ENCODE measurements around the gene RABL6.
"Not testable (repeated sequence)": the region's sequence is repeated elsewhere in the genome, so short reads cannot be mapped to it uniquely, and the experiment has no call there.

RABL6 gene

GRCh38 chr9:136831720-136832104 lies 24.0 kb downstream of the RABL6 start:
- Histone ChIP-seq H3K36me3 (ENCODE audit: insufficient read depth, insufficient read length, low read length) (peaks cover 88% of the 10 kb centered on the region), H3K9me3 (ENCODE audit: insufficient read depth, low read length) (no peaks in the 10 kb centered on the region), H3K9ac (ENCODE audit: insufficient read length, low read depth) (no peak overlapping the region), H3K4me3 (ENCODE audit: insufficient read length, low read depth) (no peak overlapping the region), H3K4me1 (ENCODE audit: insufficient read depth, insufficient read length) (peaks cover 26% of the 10 kb centered on the region), H3K27me3 (ENCODE audit: insufficient read depth, insufficient read length) (no peaks in the 10 kb centered on the region)
- TF ChIP-seq SUZ12 (IDR thresholded peaks at IDR 0.05; ENCODE audit: extremely low read depth, insufficient read depth, insufficient read length) (no peak), ZNF274 (IDR thresholded peaks at IDR 0.05; ENCODE audit: low read depth, low read length) (no peak), YY1 (IDR thresholded peaks at IDR 0.05; ENCODE audit: insufficient read depth, insufficient read length) (no peak)
- no peak for DNase-seq (ENCODE audit: low read depth, low spot score)

DNA sequence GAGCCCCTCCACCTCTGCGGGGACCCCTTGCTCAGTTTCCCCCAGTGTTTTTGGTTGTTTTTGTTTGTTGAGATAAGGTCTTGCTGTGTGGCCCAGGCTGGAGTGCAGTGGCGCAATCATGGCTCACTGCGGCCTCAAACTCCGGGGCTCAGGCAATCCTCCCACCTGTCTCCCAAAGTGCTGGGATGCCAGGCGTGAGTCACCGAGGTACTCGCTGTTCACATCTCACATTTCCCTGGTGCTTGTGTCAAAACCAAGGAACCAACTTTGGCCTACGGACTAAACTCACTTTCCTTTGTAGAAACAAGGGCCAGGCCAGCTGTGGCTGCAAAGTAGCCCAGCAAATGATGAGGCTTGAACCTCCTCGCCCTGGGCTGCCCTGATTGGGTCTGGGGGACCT lies 24.8 kb downstream of the RABL6 start:
- H3K9me3 ChIP-seq (ENCODE audit: insufficient read depth, low read length): no peaks in the 10 kb centered on the region
- H3K36me3 ChIP-seq (ENCODE audit: insufficient read depth, insufficient read length, low read length): peaks cover 80% of the 10 kb centered on the region
- H3K9ac ChIP-seq (ENCODE audit: insufficient read length, low read depth): no peak overlapping the region
- TF ChIP-seq ZNF274 (IDR thresholded peaks at IDR 0.05; ENCODE audit: low read depth, low read length): no peak
- no peak for TF ChIP-seq YY1 (IDR thresholded peaks at IDR 0.05; ENCODE audit: insufficient read depth, insufficient read length)
- no peak for TF ChIP-seq SUZ12 (IDR thresholded peaks at IDR 0.05; ENCODE audit: extremely low read depth, insufficient read depth, insufficient read length)
- peaks cover 25% of the 10 kb centered on the region for H3K4me1 ChIP-seq (ENCODE audit: insufficient read depth, insufficient read length)
- H3K4me3 ChIP-seq (ENCODE audit: insufficient read length, low read depth): no peak overlapping the region
- no peaks in the 10 kb centered on the region for H3K27me3 ChIP-seq (ENCODE audit: insufficient read depth, insufficient read length)
- DNase-seq (ENCODE audit: low read depth, low spot score): no peak

DNA sequence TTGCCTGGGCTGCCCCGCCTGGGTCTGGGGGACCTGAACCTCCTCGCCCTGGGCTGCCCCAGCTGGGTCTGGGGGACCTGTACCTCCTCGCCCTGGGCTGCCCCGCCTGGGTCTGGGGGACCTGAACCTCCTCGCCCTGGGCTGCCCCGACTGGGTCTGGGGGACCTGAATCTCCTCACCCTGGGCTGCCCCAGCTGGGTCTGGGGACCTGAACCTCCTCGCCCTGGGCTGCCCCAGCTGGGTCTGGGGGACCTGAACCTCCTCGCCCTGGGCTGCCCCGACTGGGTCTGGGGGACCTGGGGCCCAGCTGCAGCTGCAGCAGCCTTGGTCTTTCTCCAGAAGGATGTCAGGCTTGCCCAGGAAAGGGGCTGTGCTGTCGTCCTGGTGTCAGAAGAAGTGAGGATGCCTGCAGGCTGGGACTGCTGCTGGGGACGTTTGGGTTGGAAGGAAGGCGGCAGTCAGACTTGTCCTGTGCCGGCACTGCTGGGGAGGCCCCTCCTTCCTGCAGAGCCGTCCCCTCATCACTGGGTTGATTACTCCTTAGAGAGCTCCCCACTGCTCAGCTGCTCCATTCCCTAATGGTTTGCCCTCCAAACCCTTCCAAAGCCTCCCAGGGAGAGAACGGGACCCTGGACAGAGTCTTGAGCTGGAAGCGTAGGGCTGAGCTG lies 25.8 kb downstream of the RABL6 start:
- H3K9me3 ChIP-seq (ENCODE audit: insufficient read depth, low read length); DNase-seq (ENCODE audit: low read depth, low spot score); H3K4me3 ChIP-seq (ENCODE audit: insufficient read length, low read depth); H3K27me3 ChIP-seq (ENCODE audit: insufficient read depth, insufficient read length); H3K9ac ChIP-seq (ENCODE audit: insufficient read length, low read depth): not testable (repeated sequence)
- Histone ChIP-seq H3K36me3 (ENCODE audit: insufficient read depth, insufficient read length, low read length) (peaks cover 80% of the 10 kb centered on the region), H3K4me1 (ENCODE audit: insufficient read depth, insufficient read length) (peaks cover 27% of the 10 kb centered on the region)

GRCh38 chr9:136835162-136835931 lies 27.6 kb downstream of the RABL6 start:
- DNase-seq (ENCODE audit: low read depth, low spot score): no peak
- Histone ChIP-seq H3K4me3 (ENCODE audit: insufficient read length, low read depth) (no peak overlapping the region), H3K9me3 (ENCODE audit: insufficient read depth, low read length) (no peaks in the 10 kb centered on the region), H3K36me3 (ENCODE audit: insufficient read depth, insufficient read length, low read length) (peaks cover 80% of the 10 kb centered on the region), H3K4me1 (ENCODE audit: insufficient read depth, insufficient read length) (peaks cover 31% of the 10 kb centered on the region), H3K9ac (ENCODE audit: insufficient read length, low read depth) (no peak overlapping the region), H3K27me3 (ENCODE audit: insufficient read depth, insufficient read length) (no peaks in the 10 kb centered on the region)
- TF ChIP-seq SUZ12 (IDR thresholded peaks at IDR 0.05; ENCODE audit: extremely low read depth, insufficient read depth, insufficient read length): no peak
- no peak for TF ChIP-seq ZNF274 (IDR thresholded peaks at IDR 0.05; ENCODE audit: low read depth, low read length)
- TF ChIP-seq YY1 (IDR thresholded peaks at IDR 0.05; ENCODE audit: insufficient read depth, insufficient read length): no peak

DNA sequence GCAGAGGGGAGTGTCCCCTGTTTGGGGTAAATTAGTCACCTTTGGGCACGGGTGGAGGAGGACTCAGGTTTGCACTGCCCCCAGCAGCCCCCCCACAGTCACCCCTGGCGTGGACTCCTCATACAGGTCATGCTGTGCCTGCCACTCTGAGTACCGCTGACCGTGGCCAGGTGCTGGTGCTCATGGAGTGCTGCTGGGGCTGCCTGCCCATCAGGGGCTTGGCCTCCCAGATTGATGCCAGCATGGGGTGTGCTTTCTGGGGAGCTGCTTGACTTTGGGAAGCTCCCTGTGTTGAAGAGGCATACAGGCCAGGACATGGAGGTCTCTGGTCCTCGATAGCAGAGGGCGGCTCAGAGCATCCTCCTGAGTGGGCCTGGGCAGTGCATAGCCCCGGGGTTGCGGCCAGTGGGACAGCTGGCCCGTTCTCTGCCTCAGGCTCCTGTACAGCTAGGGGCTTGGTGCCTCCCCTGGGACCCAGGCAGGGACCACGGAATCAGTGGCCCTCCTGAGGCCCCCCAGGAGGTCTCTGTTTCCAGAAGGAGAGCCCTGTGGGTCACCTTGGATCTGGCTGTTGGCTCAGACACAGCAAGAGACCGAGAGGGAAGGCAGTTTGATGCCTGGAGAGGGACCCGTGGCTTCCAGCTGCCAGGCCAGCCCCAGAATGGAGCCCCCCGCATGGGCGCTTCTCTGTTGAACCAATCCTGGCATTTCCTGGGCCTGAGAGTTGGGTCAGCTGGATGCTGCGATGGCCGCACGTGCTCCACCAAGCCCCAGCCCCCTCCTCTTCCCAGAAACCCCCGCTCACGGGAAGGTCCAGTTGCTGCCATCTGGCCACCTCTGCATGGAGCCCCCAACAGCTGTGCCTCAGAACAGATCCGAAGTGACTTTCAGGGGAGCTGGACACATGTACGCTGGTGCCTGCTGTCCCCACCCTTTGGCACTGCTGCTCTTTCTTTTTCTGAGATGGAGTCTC lies 28.5 kb downstream of the RABL6 start:
- Histone ChIP-seq H3K9ac (ENCODE audit: insufficient read length, low read depth) (peak overlapping the region; percentile 17), H3K4me1 (ENCODE audit: insufficient read depth, insufficient read length) (peaks cover 36% of the 10 kb centered on the region), H3K4me3 (ENCODE audit: insufficient read length, low read depth) (no peak overlapping the region), H3K27me3 (ENCODE audit: insufficient read depth, insufficient read length) (no peaks in the 10 kb centered on the region), H3K36me3 (ENCODE audit: insufficient read depth, insufficient read length, low read length) (peaks cover 78% of the 10 kb centered on the region), H3K9me3 (ENCODE audit: insufficient read depth, low read length) (no peaks in the 10 kb centered on the region)
- DNase-seq (ENCODE audit: low read depth, low spot score): no peak
- TF ChIP-seq YY1 (IDR thresholded peaks at IDR 0.05; ENCODE audit: insufficient read depth, insufficient read length) (no peak), SUZ12 (IDR thresholded peaks at IDR 0.05; ENCODE audit: extremely low read depth, insufficient read depth, insufficient read length) (no peak), ZNF274 (IDR thresholded peaks at IDR 0.05; ENCODE audit: low read depth, low read length) (no peak)

GRCh38 chr9:136837146-136837855 lies 29.6 kb downstream of the RABL6 start:
- H3K36me3 ChIP-seq (ENCODE audit: insufficient read depth, insufficient read length, low read length): peaks cover 67% of the 10 kb centered on the region

GRCh38 chr9:136837856-136838277 lies 30.1 kb downstream of the RABL6 start:
- DNase-seq (ENCODE audit: low read depth, low spot score); H3K9ac ChIP-seq (ENCODE audit: insufficient read length, low read depth); H3K27me3 ChIP-seq (ENCODE audit: insufficient read depth, insufficient read length); H3K4me3 ChIP-seq (ENCODE audit: insufficient read length, low read depth); H3K9me3 ChIP-seq (ENCODE audit: insufficient read depth, low read length): not testable (repeated sequence)
- Histone ChIP-seq H3K36me3 (ENCODE audit: insufficient read depth, insufficient read length, low read length) (peaks cover 61% of the 10 kb centered on the region), H3K4me1 (ENCODE audit: insufficient read depth, insufficient read length) (peaks cover 44% of the 10 kb centered on the region)

More at GRCh38 chr9:136837146-136837855, 29.6 kb downstream of the RABL6 start:
- Histone ChIP-seq H3K4me1 (ENCODE audit: insufficient read depth, insufficient read length) (peaks cover 41% of the 10 kb centered on the region), H3K9me3 (ENCODE audit: insufficient read depth, low read length) (no peaks in the 10 kb centered on the region), H3K9ac (ENCODE audit: insufficient read length, low read depth) (no peak overlapping the region), H3K4me3 (ENCODE audit: insufficient read length, low read depth) (no peak overlapping the region), H3K27me3 (ENCODE audit: insufficient read depth, insufficient read length) (no peaks in the 10 kb centered on the region)
- DNase-seq (ENCODE audit: low read depth, low spot score): no peak
- no peak for TF ChIP-seq YY1 (IDR thresholded peaks at IDR 0.05; ENCODE audit: insufficient read depth, insufficient read length)
- TF ChIP-seq ZNF274 (IDR thresholded peaks at IDR 0.05; ENCODE audit: low read depth, low read length): no peak
- no peak for TF ChIP-seq SUZ12 (IDR thresholded peaks at IDR 0.05; ENCODE audit: extremely low read depth, insufficient read depth, insufficient read length)
